HTERT RPE-1 (cell line): ENCODE data around the gene SBF2.
"Not testable (repeated sequence)": the region's sequence is repeated elsewhere in the genome, so short reads cannot be mapped to it uniquely, and the experiment has no call there.

ENCODE experiments used
- in situ Hi-C: fragments of 300-500 bp; cut with MboI; formaldehyde crosslinking; loops from 4 replicates; pipeline ENCODE4 v1.14.3; 2020; ENCODE audit warnings: low sequenced_read_pairs

SBF2 gene

DNA sequence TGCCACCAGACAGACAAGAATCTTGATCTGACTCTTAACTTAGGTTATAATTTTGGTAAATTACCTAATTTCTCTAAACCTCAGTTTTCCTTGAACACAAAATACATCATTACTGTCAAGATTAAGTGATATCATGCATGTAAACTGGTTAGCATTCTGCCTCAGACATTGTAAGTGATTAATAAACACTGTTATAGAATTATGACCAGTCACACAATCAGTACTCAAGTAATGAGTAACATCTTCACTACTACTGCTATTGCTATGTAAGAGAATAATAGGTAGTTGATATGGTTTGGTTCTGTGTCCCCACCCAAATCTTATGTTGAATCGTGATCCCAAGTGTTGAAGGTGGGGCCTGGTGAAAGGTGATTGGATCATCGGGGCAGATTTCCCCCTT lies 218.9 kb downstream of the SBF2 start:
- in situ Hi-C loops = no loop called here

DNA sequence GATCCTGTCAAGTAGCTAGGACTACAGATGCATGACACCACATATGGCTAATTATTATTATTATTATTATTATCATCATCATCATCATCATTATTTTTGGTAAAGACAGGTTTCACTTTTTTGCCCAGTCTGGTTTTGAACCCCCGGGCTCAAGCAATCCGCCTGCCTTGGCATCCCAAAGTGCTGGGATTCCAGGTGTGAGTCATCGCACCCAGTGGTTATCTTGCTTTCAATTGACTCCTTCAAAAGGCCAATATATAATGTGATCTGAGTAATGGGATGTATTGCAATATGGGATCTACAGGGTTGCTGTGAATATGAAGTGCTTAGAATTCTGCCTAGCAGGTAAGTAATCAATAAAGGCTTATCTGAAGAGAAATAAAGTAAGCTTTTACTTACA lies 221.2 kb downstream of the SBF2 start:
- in situ Hi-C loops = no loop called here

- in situ Hi-C loops = no loop called here
Observed at GRCh38 chr11:10072142-10072541, 221.9 kb downstream of the SBF2 start.

DNA sequence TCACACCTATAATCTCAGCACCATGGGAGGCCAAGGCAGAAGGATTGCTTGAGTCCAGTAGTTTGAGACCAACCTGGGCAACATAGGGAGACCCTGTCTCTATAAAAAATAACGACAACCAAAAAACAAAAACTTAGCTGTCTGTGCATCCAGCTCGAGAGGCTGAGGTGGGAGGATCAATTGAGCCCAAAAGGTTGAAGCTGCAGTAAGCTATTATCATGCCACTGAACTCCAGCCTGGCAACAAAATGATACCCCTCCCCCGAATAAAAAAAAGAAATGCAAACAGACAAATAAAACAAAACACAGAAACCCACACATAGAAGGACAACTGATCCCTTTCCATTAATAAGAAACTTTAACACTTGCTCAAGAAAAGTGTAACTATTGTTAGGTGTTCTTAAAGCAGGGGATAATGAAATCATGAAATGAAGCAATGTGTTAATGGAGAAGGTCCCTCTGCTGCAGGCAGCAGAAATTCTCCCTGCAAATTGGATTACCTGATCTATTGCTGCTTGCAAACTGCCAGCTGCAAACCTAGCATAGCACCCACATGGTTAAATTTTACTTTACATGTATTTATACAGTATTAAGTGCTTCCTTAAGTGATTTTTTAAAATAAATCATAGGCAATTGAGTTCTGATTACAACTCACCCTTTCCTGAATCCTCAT lies 226.3 kb downstream of the SBF2 start:
- in situ Hi-C loops = no loop called here

DNA sequence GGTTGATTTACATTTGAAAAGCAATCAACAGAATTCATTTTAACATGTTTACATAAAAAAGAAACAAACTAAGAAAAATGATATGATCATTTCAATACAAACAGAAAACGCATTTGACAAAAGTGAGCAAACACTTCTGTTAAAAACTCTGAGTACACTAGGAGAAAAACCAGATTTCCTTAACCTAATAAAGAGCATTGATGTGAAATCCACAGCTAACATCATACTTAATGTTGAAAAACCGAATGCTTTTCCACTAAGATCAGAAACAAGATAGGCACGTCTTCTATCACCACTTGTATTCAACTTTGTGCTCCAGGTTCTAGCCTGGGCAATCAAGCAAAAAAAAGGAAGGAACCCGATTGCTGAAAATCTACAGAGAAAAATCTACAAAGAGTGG lies 227.6 kb downstream of the SBF2 start:
- in situ Hi-C loops = no loop called here

GRCh38 chr11:10064828-10065227 lies 229.2 kb downstream of the SBF2 start:
- in situ Hi-C loops = no loop called here

- in situ Hi-C loops = no loop called here
Observed at GRCh38 chr11:10058356-10058755, 235.7 kb downstream of the SBF2 start.

DNA sequence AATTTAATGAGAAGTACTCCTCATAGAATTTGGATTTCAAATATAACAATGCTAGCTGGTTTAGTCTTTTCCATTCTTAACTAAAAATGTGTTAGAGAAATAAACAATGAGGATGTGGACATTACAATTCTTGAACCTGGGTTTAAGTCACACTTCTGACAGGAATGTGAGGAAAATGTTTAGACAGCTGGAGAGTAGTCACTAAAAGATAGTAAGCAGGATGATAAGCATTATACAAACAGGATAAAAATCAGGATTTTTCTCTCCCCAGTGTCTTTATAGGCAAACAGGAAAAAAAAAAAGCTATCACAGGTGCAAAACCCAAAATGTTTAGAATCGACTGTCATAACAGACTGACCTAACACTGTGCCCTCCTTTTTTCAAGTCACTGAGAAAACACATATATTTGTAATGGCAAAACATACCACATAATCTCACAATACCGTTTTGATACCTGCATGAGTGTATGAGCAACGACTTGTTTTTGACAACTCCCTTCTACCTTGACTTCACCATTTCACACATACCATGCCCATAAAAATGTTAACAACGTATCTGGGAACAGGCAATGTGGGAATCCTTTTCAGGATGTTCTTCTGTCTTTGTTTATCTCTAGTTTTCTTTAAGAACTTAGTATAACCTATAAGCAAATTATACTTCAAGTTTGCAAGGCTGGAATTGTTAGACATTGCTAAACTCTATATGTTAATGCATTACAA lies 242.0 kb downstream of the SBF2 start:
- in situ Hi-C loops = no loop called here

GRCh38 chr11:10050561-10050960 lies 243.5 kb downstream of the SBF2 start:
- in situ Hi-C loops = no loop called here

GRCh38 chr11:10049756-10050155 lies 244.3 kb downstream of the SBF2 start:
- in situ Hi-C loops = no loop called here

DNA sequence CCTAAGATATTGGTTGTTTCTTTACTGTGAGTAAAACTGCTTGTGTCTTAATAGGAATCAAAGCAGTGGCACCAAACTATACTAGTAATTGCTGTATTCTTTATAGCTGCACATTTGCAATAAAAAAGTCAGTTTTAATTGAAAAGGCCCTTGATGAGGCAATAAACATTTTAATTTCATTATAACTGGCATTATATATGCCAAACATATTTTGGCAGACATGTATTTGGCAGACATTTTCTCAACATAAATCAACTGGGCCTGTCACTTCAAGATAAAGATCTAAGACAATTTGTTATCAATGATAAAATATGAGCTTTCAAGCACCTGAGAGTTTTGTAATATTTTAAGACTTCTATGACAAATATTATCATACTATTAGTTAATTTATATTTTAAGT lies 245.7 kb downstream of the SBF2 start:
- in situ Hi-C loops = no loop called here

- in situ Hi-C loops = no loop called here
Observed at GRCh38 chr11:10044618-10045017, 249.4 kb downstream of the SBF2 start.

DNA sequence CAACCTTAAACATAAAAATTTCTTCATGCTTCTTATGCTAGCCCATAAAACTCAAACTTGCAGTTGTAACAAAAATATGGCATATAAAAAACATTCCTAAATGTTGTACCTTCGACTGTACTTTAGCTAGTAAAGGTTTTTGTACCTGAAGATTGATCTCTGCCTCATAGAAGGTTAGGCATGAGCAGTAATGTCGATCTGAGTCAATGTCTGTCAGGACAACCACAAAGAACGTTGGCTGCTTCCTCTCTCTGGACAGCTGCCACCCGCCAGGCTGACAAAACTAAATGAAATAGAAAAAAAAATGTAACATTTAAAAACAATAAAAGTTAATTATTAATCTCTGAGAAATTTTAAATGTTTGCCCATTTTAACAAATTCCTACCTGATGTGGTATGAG lies 251.3 kb downstream of the SBF2 start:
- in situ Hi-C loops = no loop called here

DNA sequence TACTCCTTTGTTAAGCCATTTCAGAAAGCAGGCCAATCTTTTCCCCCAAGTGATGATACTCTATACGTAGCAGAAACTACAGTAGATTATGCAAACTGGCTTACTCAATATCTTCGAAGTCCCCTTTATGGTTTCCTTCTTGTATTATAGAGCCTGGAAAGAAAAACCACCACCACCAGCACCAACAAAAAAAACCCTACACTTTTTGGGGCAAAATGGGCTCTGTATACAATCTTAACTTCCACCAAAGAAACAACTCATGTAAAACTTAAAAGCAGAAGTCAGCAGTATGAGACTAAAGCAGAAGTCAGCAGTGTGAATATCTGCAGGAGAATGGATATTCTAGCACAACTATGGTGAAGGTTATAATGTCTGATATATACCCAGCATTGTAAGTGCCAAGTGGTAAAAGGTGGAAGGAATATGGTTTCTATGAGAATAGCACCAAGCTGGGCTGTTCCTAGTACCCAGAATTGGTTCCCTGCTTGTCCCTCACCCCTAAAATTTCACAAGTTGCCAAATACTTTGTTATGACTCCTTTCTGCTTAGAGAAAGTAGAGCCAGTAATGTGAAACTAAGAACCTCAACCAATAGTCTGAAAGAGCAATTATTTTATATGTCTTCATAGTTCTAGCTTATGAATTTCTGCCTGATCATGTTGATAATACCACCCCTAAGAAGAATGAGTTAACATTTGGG lies 252.1 kb downstream of the SBF2 start:
- in situ Hi-C loops = no loop called here

DNA sequence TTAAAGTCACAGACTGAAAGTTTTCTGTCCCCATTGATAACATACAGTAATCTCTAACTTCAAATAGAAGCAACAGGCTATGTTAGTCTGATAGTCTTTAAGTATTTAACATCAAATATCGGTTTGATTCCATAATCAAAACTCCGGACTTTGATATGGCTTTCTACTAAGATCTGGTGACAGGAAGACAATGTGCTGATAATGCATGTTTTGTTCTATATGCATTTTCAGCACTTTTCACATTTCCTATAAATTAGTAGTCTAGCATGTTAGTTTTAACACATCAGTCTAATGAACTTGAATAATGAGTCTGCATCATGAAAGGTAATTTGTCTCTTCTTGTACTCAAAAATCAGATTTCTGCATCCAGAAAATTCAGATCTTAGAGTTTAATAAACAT lies 252.7 kb downstream of the SBF2 start:
- in situ Hi-C loops = no loop called here

GRCh38 chr11:10038521-10039302 lies 255.3 kb downstream of the SBF2 start:
- in situ Hi-C loops = no loop called here

GRCh38 chr11:10035932-10036331 lies 258.1 kb downstream of the SBF2 start:
- in situ Hi-C loops = not testable (repeated sequence)

DNA sequence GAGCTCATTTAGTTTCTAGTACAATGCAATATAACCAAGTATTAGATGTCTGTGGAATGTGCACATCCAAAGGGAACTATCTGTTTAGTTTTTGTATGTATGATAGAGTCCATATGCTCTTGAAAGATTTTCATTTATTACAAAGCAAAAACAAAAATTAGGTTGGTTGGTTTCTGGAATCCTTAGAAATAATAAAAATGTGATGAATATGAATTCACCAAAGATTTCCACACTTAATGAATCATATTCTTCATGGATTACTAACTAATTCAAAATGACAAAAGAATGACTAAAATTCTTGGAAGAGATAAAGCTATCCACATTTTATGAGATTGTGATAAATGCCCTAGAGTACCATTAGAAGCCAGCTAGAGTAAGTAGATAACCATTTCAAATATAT lies 261.1 kb downstream of the SBF2 start:
- in situ Hi-C loops = no loop called here

GRCh38 chr11:10030122-10030490 lies 263.9 kb downstream of the SBF2 start:
- in situ Hi-C loops = no loop called here

DNA sequence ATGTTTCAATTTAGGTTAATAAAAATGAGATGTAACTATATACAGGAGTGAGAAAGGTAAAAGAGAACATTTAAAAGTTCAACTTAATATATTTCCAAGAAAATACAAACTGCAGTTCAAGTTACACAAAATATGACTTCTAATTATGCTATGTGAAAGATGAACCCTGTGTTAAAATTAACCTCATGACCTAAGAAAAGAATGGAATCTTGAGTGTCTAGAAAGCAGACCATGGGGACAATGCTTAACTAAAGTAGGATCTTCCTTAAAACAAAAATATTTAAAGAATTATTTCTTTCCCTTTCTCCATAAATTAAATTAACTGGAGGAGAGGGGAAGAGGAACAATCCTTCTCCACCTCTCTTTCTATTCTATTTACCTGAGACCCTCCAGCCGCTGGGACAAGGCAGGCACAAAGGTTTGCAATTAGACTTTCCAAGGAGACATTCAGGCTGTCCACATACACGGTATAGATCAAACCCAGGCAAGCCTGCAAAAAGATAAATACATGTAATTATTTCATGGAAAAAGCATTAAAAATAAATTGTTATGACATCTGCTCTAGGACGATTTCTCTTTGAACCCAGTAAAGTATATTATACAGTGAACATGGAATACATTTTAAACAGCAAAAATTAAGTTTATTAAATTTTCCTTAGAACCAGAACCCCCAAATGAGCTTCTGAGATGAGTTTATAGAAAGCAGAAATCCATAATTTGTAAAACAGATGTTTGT lies 264.5 kb downstream of the SBF2 start:
- in situ Hi-C loops = no loop called here

DNA sequence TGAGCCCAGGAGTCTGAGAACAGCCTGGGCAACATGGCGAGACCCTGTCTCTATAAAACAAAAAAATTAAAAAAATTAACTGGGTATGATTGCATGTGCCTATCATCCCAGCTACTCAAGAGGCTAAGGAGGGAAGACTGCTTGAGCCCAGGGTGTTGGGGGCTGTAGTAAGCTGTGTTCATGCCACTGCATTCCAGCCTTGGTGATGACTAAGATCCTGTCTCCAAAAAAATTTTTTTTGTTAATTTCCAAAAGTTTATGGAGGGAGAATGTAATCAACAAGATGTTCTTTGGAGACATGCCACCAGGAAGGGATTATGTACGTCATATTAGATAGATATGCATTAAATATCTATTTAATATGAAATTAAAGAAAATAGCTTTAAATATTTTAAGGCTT lies 267.5 kb downstream of the SBF2 start:
- in situ Hi-C loops = no loop called here
